Measurements from ENCODE around the gene PTPRT.

PTPRT gene

DNA sequence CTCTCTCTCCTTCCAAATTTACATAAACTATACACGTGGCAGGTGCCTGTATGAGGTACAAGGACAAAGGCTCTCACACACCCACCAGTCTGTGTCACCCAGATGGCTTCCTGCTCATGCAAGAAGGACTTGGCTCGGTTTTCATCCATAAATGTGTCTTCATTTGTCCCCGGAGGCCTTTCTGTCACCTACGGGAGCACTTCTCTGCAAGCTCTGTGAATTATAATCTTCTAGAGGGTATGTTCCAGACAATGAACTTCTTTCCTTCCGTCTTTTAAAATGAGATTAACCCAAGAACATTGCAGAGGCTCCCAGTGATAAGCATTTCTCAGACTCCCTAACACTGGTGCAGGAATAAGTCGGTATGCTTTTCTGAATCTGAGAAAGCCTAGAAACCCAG, 123.6 kb downstream of the PTPRT start:
- H3K27ac ChIP-seq (ENCODE audit: low read depth, low read length): no peak overlapping the region
- H3K79me2 ChIP-seq (ENCODE audit: insufficient read depth, low read length): no peaks in the 10 kb centered on the region
- H3F3A ChIP-seq (ENCODE audit: insufficient read depth): no peaks in the 10 kb centered on the region
- H2AFZ ChIP-seq (ENCODE audit: low read depth, low read length, severe bottlenecking): no peak overlapping the region
- no peaks in the 10 kb centered on the region for H3K36me3 ChIP-seq (ENCODE audit: low read length)
- no peaks in the 10 kb centered on the region for H3K9me3 ChIP-seq (ENCODE audit: insufficient read depth, low read length)
- H3K4me3 ChIP-seq (ENCODE audit: insufficient read depth, low read length, poor library complexity, severe bottlenecking): no peak overlapping the region
- no peaks in the 10 kb centered on the region for H3K27me3 ChIP-seq (ENCODE audit: low read length)
- H3K9me2 ChIP-seq (replicated peaks; ENCODE audit: insufficient read depth, low read length): no peaks in the 10 kb centered on the region
- no peak overlapping the region for H3K9ac ChIP-seq (ENCODE audit: low read length)
- no peak overlapping the region for H3K4me2 ChIP-seq (ENCODE audit: low read depth, low read length, poor library complexity, severe bottlenecking)
- no peaks in the 10 kb centered on the region for H4K20me1 ChIP-seq (ENCODE audit: low read depth, low read length)
- TF ChIP-seq EZH2phosphoT487 (conservative IDR thresholded peaks at IDR 0.05; ENCODE audit: low read length): no peak
- TF ChIP-seq, protein P1, sequence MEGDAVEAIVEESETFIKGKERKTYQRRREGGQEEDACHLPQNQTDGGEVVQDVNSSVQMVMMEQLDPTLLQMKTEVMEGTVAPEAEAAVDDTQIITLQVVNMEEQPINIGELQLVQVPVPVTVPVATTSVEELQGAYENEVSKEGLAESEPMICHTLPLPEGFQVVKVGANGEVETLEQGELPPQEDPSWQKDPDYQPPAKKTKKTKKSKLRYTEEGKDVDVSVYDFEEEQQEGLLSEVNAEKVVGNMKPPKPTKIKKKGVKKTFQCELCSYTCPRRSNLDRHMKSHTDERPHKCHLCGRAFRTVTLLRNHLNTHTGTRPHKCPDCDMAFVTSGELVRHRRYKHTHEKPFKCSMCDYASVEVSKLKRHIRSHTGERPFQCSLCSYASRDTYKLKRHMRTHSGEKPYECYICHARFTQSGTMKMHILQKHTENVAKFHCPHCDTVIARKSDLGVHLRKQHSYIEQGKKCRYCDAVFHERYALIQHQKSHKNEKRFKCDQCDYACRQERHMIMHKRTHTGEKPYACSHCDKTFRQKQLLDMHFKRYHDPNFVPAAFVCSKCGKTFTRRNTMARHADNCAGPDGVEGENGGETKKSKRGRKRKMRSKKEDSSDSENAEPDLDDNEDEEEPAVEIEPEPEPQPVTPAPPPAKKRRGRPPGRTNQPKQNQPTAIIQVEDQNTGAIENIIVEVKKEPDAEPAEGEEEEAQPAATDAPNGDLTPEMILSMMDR (IDR thresholded peaks at IDR 0.05; ENCODE audit: insufficient read depth, low read length, poor library complexity, severe bottlenecking): no peak

DNA sequence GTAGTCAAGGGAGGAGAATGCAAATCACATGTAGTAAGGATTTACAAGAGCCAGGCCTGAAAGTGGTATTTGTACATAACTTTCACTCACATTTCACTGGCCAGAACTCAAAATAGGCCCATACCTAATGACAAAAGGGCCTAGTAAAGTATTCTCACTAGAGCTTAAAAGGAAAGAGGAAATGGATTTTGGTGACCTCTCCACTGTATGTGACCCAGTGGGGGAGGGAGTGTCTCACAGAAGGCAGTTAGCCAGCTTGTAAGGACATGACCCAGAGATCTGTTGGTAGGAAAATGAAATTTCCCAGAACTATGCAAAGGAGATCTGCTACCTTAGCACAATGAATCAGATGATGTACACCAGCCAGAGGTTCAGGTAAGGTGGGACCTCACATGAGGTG, 124.4 kb downstream of the PTPRT start:
- Histone ChIP-seq H2AFZ (ENCODE audit: low read depth, low read length, severe bottlenecking) (no peak overlapping the region), H3K79me2 (ENCODE audit: insufficient read depth, low read length) (no peaks in the 10 kb centered on the region)

DNA sequence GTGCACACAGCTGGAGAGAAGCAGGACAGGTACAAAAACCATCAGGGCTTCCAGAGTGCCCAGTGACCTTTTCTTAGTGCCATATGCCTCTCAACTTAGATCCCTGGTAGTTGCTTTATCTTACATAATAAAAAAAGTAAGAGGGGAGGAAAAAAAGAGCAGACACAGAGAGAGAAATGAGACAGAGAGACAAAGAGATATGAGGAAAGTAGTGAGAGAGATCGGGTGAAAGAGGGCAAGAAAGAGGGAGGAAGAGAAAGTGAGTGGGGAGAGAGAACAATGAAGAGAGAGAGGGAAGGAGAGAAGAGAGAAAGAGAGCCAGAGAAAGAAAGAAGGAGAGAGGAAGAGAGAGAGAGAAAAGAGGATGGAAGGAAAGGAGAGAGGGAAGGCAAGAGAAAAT, 131.6 kb downstream of the PTPRT start:
- Histone ChIP-seq H4K20me1 (ENCODE audit: low read depth, low read length) (no peaks in the 10 kb centered on the region), H3K4me2 (ENCODE audit: low read depth, low read length, poor library complexity, severe bottlenecking) (no peak overlapping the region), H3K9me3 (ENCODE audit: insufficient read depth, low read length) (no peaks in the 10 kb centered on the region), H3K27ac (ENCODE audit: low read depth, low read length) (no peak overlapping the region), H2AFZ (ENCODE audit: low read depth, low read length, severe bottlenecking) (no peak overlapping the region), H3K79me2 (ENCODE audit: insufficient read depth, low read length) (no peaks in the 10 kb centered on the region), H3K9ac (ENCODE audit: low read length) (no peak overlapping the region), H3K36me3 (ENCODE audit: low read length) (no peaks in the 10 kb centered on the region), H3K4me3 (ENCODE audit: insufficient read depth, low read length, poor library complexity, severe bottlenecking) (no peak overlapping the region), H3K27me3 (ENCODE audit: low read length) (no peaks in the 10 kb centered on the region), H3K9me2 (replicated peaks; ENCODE audit: insufficient read depth, low read length) (no peaks in the 10 kb centered on the region), H3F3A (ENCODE audit: insufficient read depth) (no peaks in the 10 kb centered on the region)
- TF ChIP-seq EZH2phosphoT487 (conservative IDR thresholded peaks at IDR 0.05; ENCODE audit: low read length): no peak
- TF ChIP-seq, protein P1 (IDR thresholded peaks at IDR 0.05; ENCODE audit: insufficient read depth, low read length, poor library complexity, severe bottlenecking): no peak

More for the DNA sequence above, 124.4 kb downstream of the PTPRT start:
- Histone ChIP-seq H3K9me2 (replicated peaks; ENCODE audit: insufficient read depth, low read length) (no peaks in the 10 kb centered on the region), H3K4me2 (ENCODE audit: low read depth, low read length, poor library complexity, severe bottlenecking) (no peak overlapping the region), H3K36me3 (ENCODE audit: low read length) (no peaks in the 10 kb centered on the region), H3K9me3 (ENCODE audit: insufficient read depth, low read length) (no peaks in the 10 kb centered on the region), H3K4me3 (ENCODE audit: insufficient read depth, low read length, poor library complexity, severe bottlenecking) (no peak overlapping the region), H3F3A (ENCODE audit: insufficient read depth) (no peaks in the 10 kb centered on the region), H4K20me1 (ENCODE audit: low read depth, low read length) (no peaks in the 10 kb centered on the region), H3K27ac (ENCODE audit: low read depth, low read length) (no peak overlapping the region), H3K9ac (ENCODE audit: low read length) (no peak overlapping the region), H3K27me3 (ENCODE audit: low read length) (no peaks in the 10 kb centered on the region)
- TF ChIP-seq, protein P1 (IDR thresholded peaks at IDR 0.05; ENCODE audit: insufficient read depth, low read length, poor library complexity, severe bottlenecking): no peak
- TF ChIP-seq EZH2phosphoT487 (conservative IDR thresholded peaks at IDR 0.05; ENCODE audit: low read length): no peak

All from SU-DHL-6 (cell line).